GM18526 (cell line): ENCODE results near the gene SLC30A1.

ENCODE experiments used
- POLR2A ChIP-seq: IDR thresholded peaks from 3 replicates; pipeline ENCODE4 v1.6.1; 2011; ENCODE audit not compliant: insufficient read length; ENCODE audit errors: extremely low read depth

SLC30A1 gene

GRCh38 chr1:211598514-211598913 is 19.6 kb upstream of the SLC30A1 start:
- TF ChIP-seq POLR2A, result no peak

- TF ChIP-seq POLR2A, result no peak
Observed at GRCh38 chr1:211596418-211597181, 17.6 kb upstream of the SLC30A1 start.

GRCh38 chr1:211595419-211595818 is 16.5 kb upstream of the SLC30A1 start:
- no peak for TF ChIP-seq POLR2A

GRCh38 chr1:211591980-211592493 is 13.1 kb upstream of the SLC30A1 start:
- TF ChIP-seq POLR2A, result no peak

GRCh38 chr1:211589782-211590721 is 11.1 kb upstream of the SLC30A1 start:
- no peak for TF ChIP-seq POLR2A

GRCh38 chr1:211588711-211589110 is 9.8 kb upstream of the SLC30A1 start:
- TF ChIP-seq POLR2A, result no peak

- no peak for TF ChIP-seq POLR2A
Observed at GRCh38 chr1:211587123-211587522, 8.2 kb upstream of the SLC30A1 start.

- TF ChIP-seq POLR2A, result no peak
Observed at GRCh38 chr1:211586538-211586937, 7.6 kb upstream of the SLC30A1 start.

GRCh38 chr1:211583011-211583992 is 4.3 kb upstream of the SLC30A1 start:
- no peak for TF ChIP-seq POLR2A

GRCh38 chr1:211581526-211581925 is 2.6 kb upstream of the SLC30A1 start:
- TF ChIP-seq POLR2A, result no peak

GRCh38 chr1:211580303-211580687 is 1.3 kb upstream of the SLC30A1 start:
- no peak for TF ChIP-seq POLR2A

- TF ChIP-seq POLR2A, result peak; percentile 49
Observed at GRCh38 chr1:211579440-211580302, 710 bp upstream of the SLC30A1 start.

- no peak for TF ChIP-seq POLR2A
Observed at GRCh38 chr1:211577819-211578639, 932 bp downstream of the SLC30A1 start.

GRCh38 chr1:211577277-211577818 is 1.6 kb downstream of the SLC30A1 start:
- no peak for TF ChIP-seq POLR2A
